Gastroesophageal sphincter (tissue), 3 donors: ENCODE results near the gene TANC1.

Experiments used
- CTCF ChIP-seq, 4 experiments: fragments of 200-600 bp in 2 of 4; fragments of 450-650 bp in 2 of 4; sonication (generic) in 1 of 4; IDR thresholded peaks; one replicate each; pipeline ENCODE4 v1.5.1; 2017 to 2019; ENCODE audit warnings: antibody characterized with exemption in 4 of 4, mild to moderate bottlenecking in 2 of 4, moderate library complexity in 2 of 4
- POLR2AphosphoS5 ChIP-seq: sonication (generic); formaldehyde crosslinking; IDR thresholded peaks from one replicate; pipeline ENCODE4 v1.6.1; 2017; ENCODE audit warnings: antibody characterized with exemption

- TF ChIP-seq CTCF (IDR thresholded peaks at IDR 0.05) (no peak), POLR2AphosphoS5 (no peak)
Observed at GRCh38 chr2:159174759-159175158, 206.3 kb downstream of the TANC1 start.
